ENCODE results near the gene WFDC9.
A peak's percentile ranks its signal among the peaks of the same experiment; 100 is the strongest.
"Not testable (repeated sequence)": the region's sequence is repeated elsewhere in the genome, so short reads cannot be mapped to it uniquely, and the experiment has no call there.

WFDC9 gene

DNA sequence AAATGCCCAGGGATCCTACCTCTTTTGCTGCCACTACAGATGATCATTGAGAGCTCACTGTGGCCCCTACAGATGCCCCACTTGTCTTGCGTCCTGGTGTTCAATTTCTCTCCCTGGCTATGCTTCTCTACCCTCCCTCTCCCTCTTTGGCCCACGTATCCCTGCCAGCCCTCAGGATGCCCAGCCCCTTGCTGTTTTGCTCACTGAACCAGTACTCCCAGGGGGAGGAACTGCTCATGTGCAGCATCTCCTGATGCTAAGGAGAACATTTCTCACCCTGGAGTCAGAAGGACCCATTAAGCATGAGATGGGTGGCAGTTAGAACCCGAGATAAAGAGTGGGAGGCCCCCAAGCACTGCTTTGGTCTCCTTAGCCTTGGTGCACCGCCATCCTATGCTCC is at the start of gene WFDC9:
Gene WFDC9, minus strand, starts transcription at position 101 of the 400 bp plus-strand sequence. CDS start 21,103 bp downstream, outside the sequence.
- DNase-seq = no peak

DNA sequence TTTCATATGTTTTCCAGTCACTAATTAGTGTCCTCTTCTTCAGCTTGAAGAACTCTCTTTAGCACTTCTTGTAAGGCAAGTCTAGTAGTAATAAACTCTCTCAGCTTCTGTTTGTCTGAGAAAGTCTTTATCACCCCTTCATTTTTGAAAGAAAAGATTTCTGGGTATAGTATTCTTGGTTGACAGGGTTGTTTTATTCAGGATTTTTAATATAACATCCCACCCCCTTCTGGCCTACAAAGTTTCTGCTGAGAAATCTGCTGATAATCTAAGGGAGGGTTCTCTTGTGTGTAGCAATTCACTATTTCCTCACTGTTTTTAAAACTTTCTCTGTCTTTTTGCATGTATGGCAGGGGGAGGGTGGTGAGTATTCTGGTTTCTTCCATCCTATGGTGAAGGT is 48.6 kb upstream of the WFDC9 start:
- no peak for DNase-seq

DNA sequence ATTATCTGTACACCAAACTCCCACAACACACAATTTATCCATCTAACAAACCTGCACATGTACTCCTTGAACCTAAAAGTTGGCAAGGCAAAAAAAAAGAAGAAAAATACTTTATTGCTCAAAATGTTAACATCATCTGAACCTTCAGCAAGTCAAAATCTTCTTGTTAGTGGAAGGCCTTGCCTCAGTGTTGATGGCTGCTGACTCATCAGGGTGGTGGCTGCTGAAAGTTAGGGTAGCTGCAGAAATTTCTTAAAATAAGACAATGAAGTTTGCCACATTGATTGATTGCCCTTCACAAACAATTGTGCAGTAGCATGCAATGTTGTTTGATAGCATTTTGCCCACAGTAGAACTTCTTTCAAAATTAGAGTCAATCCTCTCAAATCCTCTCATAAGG is 41.7 kb upstream of the WFDC9 start:
- no peak for DNase-seq

DNA sequence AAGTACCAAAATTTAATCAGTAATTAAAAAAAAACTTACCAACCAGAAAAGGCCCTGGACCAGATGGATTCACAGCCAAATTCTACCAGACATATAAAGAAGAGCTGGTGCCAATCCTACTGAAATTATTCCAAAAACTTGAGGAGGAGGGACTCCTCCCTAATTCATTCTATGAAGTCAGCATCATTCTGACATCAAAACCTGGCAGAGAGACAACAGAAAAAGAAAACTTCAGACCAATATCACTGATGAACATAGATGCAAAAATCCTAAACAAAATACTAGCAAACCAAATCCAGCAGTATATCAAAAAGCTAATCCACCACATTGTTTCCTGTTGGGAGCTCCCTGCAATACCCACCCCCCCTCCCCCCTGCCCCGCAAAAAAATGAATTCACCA is 39.1 kb upstream of the WFDC9 start, which contains the start of gene WFDC11:
Gene WFDC11, minus strand, starts transcription at position 101 of the 400 bp plus-strand sequence. CDS start 19,639 bp downstream, outside the sequence.
- DNase-seq = no peak

DNA sequence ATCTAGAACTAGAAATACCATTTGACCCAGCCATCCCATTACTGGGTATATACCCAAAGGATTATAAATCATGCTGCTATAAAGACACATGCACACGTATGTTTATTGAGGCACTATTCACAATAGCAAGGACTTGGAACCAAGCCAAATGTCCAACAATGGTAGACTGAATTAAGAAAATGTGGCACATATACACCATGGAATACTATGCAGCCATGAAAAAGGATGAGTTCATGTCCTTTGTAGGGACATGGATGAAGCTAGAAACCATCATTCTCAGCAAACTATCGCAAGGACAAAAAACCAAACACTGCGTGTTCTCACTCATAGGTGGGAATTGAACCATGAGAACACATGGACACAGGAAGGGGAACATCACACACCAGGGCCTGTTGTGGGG is 26.0 kb upstream of the WFDC9 start:
- DNase-seq = not testable (repeated sequence)

DNA sequence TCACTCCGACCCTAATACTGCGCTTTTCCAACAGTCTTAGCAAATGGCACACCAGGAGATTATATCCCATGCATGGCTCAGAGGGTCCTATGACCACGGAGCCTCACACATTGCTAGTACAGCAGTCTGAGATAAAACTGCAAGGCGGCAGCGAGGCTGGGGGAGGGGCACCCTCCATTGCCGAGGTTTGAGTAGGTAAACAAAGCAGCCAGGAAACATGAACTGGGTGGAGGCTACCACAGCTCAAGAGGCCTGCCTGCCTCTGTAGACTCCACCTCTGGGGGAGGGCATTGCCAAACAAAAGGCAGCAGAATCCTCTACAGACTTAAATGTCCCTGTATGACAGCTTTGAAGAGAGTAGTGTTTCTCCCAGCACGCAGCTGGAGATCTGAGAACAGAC is 20.6 kb upstream of the WFDC9 start:
- DNase-seq = peak; percentile 85

DNA sequence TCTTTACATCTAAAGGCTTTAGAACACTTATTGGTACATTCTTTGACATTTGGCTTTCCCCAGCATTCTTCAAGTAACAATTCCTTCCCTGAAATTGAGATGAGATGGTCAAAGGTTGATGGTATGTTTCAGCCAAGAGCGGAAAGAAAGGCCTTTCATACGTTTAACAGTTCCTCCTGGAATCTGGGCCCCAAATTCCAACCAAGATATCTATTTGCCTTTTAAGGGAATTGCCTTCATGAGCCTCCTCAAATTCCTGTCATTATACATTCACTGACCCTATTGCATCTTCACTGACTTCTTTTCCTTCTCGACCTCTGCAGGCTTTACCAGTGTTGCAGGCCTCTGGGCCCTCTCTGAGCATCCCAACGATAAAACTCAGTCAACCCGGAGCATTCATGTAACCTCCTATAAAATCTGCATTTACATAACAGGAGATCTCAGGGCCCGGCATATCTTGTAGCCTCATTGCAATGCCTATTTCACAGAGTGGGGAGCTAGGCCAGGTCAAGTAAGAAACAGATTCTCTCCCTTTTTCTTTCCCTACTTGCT is 18.3 kb upstream of the WFDC9 start:
- DNase-seq = no peak

DNA sequence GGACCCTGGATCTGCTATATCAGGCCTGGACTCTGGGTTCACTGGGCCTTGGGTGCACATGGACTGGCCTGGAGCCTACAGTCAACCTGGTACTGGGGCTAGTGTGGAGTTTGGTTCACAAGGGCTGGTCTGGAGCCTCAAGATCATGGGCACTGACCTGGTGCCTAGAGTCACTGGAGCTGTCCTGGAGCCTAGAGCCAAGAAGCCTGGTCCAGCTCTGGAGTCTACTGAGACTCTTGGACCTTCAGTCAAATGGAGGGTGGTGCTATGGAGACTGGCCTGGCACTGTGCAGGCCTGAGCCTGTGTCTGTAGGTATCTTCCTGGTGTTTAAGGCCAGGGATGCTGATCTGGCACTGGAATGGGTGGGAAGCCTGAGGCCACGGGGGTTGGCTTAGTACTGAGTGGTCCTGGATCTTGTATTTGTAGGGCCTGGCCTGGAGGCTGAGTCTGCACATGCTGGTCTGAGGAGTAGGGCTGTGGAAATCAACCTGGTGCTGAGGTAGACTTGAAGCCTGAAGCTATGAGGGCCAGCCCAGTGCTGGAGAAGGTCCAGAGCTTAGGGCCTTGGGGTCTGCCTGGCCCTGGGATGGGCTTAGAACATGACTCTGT is 16.5 kb upstream of the WFDC9 start:
- DNase-seq = no peak

DNA sequence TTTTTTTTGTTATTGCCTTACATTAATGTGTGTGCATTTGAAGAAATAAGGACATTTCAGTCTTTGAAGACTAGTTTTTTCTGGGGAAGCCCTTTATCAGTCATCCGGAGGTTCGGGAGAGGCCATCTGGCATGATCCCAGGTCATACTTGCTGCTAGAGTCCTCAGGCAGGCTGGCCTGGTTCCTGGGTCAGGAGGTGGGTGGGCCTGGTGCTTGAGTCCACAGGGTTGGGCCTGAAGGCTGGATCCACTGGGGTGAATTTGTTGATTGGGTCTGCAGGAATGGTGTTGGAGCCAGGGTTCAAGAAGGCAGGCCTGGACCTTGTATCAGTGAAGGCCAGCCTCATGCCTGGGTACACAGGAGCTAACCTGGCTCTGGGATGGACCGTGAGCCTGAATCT is 15.8 kb upstream of the WFDC9 start:
- DNase-seq = no peak

DNA sequence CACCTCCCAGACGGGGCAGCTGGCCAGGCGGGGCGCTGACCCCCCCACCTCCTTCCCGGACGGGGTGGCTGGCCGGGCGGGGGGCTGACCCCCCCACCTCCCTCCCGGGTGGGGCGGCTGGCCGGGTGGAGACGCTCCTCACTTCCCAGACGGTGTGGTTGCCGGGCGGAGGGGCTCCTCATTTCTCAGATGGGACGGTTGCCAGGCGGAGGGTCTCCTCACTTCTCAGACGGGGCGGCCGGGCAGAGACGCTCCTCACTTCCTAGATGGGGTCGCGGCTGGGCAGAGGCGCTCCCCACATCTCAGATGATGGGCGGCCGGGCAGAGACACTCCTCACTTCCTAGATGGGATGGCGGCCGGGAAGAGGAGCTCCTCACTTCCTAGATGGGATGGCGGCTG is 14.8 kb upstream of the WFDC9 start:
- not testable (repeated sequence) for DNase-seq

DNA sequence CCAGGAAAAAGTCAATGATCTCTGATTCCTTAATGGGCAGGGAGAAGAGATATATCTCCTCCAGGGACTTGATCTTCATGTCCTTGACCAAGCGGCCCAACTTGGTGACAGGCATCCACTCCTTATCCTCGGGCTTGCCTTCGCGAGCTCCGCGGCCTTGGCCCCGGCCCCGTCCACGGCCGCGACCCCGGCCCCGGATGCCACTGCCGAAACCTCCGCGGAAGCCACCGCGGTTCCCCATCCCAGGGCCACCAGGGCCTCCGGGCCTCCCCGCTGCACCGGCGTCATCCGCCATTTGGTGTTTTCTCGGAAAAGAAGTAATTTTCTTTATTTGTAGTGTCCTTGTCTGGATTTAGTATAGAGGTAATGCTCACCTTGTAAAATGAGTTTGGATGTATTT is 10.0 kb upstream of the WFDC9 start:
- not testable (repeated sequence) for DNase-seq

DNA sequence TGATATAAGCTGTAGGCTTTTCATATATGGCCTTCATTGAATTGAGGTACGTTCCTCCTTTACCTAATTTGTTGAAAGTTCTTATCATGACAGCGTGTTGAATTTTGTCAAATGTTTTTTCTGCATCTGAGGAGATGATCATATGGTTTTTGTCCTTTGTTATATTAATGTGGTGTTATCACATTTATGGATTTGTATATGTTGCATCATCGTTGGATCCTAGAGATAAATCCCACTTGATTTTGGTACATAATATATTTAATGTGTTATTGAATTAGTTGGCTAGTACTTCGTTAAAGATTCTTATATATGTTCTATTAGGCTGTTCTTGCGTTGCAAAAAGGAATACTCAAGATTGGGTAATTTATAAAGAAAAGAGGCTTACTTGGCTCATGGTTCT is 8.6 kb upstream of the WFDC9 start:
- no peak for DNase-seq

DNA sequence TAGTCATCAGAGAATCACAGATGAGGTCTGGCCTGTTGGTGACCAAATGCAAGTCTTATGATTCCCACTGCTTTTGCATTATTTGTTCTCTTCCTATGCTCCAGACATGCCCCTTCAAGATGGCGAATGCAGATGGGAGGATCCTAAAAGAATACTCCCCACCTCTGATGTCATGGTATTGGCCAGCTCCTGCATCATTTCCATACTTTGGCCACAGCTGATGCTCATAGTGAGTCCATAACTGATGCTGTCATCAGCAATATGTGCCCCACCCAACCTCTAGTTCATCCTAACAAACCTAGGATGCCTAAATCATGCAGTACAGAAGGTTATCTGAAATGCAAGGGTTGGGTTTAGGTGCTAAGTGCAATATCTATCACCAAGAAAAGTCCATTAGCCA is 5.4 kb upstream of the WFDC9 start:
- no peak for DNase-seq

DNA sequence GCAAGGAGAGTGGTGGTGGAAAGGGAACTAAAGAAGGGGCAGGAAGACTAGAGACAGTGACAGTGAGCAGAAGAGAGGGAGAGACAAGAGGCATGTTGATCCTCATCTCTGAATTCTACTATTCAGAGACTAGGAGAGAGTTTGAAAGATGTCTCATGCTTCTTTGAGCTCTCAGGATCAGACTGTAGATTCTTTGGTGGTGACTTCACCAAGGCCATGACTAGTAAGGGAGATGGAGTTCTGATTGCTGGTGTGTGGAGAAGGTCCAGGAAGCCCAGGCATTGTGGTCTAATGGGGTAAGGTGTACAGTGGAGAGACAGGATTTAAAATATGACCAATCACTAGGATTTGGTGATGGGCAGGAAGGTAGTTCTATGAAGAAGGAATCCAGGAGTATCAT is 713 bp downstream of the WFDC9 start:
- no peak for DNase-seq

DNA sequence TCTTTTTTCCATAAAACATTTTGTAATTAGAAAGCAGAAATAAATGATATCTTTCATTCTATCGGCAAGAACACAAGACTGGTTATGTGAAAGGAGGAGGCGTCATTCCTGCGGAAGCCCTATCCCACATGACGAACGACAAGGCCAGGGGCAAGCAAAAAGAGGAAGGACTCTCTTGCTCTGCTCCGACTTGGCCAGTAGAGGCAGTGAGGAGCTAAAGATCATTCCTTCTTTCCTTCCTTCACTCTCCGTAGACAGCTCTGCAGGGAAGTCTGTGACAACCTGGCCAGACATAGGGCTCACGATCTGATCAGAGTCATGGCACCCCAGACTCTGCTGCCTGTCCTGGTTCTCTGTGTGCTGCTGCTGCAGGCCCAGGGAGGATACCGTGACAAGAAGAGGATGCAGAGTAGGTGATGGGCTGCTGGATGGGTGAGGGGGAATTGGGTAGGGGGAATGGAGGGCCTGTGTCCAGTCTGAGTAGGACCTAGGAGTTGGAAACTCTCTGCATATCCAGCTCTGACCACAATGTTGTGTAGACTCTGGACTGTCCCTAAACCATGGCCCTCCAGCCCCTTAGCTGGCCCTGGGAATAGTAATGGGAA is 1.5 kb downstream of the WFDC9 start, which contains the start of gene WFDC10A:
Gene WFDC10A, plus strand, starts transcription at position 244 of the 605 bp plus-strand sequence. Its CDS starts 75 bp downstream, at position 319.
- peak; percentile 86 for DNase-seq

DNA sequence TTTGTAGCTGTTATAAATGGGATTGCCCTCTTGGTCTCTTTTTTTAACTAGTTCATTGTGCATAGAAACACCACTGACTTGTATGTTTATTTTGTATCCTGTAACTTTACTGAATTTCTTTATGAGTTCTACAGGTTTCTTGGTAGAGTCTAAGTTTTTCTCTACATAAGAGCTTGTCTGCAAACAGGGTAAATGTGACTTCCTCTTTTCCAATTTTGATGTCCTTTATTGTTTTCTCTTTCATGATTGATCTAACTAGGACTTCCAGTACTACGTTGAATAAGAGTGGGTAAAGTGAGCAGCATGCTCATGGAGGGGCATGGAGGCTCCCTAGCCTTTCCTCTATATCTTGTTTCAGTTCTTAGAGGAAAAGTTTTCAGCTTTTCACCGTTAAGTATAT is 4.5 kb downstream of the WFDC9 start:
- no peak for DNase-seq

DNA sequence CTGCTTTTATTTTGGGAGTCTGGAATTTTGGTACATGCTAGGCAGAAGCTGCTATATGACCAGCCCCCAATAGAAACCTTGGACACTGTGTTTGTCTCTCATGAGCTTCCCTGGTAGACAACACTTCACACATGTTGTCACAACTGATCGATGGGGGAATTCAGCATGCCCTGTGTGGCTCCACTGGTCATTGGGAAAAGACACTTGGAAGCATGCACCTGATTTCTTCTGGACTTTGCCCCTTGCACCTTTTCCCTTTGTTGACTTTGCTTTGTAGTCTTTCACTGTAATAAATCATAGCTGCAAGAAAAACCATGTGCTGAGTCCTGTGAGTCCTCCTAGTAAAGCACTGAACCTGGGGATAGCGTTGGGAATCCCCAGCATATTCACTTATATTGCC is 9.5 kb downstream of the WFDC9 start:
- DNase-seq = peak; percentile 89

DNA sequence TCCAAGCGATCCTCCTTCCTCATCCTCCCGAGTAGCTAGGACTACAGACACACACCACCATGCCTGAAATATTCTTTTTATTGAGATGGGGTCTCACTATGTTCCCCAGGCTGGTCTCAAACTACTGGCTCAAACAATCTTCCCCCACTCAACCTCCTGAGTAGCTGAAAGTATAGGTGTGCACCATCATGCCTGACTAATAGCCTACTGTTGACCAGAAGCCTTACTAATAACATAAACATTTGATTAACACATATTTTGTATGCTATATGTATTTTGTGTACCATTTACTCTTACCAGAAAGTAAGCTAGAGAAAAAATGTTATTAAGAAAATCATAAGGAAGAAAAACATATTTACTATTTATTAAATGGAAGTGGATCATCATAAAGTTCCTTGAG is 13.5 kb downstream of the WFDC9 start:
- DNase-seq = no peak

DNA sequence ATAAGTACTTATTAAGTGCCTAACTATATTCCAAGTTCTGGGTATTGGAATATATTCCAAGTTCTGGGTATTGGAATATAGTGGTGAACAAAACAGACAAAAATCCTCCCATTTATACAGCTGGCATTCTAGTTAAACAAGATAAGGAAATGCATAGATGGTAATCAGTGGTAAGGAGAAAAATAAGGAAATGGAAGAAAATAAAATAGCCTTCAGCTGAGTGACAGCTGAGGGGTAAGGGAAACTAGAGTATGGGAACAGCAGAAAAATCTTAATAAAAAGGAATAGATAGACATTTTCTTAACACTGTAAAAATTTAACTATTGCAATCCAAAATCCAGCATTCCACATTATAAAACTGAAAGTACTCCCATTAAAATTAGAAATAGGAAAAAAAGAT is 18.8 kb downstream of the WFDC9 start:
- DNase-seq = no peak

DNA sequence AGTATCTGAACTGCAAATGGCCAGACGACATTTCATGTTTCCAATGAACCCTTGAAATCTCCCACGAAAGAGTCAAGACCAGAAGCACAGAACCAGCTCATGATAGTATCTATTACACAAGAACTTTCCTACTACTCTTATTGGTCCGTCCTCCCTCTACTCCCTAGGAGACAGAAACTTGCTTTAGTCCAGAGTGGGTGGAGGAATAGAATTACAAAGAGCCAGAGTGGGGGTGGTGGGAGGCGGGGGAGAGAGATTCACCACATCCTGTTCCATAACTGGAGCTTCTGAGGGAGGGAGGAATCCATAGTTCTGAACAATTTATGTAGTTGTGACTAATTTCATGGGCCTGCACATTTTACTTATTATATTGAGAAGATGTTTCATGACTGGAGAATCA is 20.0 kb downstream of the WFDC9 start:
- DNase-seq = no peak

DNA sequence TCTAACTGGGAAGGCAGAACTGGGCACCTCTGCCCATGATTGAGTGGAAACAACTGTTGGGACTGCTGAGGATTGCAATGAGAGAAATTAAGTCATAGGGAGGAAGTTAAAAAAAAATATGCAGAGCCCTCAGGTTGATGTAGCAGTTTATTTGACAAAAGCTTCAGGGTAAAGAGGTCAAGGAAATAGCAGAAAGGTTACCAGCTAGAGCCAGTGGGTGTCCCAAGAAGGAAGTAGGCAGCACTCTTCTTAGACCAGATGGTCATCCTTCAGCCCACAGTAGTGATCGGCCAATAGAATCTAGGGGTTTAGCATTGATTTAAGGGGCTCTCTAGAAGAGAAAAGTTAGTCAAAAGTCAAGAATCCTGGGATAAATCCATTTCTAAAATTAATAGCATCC is 23.3 kb downstream of the WFDC9 start:
- no peak for DNase-seq

DNA sequence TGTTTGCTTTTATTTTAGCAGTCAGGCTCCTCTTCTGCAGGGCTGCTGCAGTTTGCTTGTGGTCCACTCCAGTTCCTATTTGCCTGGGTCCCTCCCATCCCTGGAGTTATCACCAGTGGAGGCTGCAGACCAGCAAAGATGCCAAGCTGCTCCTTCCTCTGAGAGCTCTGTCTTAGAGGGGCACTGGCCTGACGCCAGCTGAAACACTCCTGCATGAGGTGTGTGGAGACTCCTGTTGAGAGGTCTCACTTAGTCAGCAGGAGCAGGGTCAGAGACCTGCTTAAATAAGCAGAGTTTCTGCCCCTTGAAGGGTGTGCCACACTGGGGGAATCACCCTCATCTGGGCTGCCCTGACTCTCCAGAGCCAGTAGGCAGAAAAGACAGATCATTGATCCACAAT is 35.8 kb downstream of the WFDC9 start:
- no peak for DNase-seq

DNA sequence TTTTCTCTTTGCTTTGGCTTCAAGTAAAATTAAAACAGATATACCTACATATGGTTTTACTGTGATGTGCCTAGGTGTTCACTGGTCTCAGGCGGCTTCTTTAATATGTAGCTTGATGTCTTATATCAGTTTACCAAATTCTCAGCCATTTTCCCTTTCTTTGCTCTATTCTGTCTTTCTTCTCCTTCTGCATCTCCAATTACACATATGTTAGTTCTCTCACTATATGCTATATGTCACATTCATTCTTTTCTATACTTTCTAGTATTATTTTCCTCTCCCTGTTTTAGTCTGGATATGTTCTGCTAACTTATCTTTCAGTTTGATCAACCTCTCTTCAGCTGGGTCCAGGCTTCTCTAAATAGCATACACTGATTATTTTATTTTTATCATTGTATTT is 37.6 kb downstream of the WFDC9 start:
- no peak for DNase-seq

DNA sequence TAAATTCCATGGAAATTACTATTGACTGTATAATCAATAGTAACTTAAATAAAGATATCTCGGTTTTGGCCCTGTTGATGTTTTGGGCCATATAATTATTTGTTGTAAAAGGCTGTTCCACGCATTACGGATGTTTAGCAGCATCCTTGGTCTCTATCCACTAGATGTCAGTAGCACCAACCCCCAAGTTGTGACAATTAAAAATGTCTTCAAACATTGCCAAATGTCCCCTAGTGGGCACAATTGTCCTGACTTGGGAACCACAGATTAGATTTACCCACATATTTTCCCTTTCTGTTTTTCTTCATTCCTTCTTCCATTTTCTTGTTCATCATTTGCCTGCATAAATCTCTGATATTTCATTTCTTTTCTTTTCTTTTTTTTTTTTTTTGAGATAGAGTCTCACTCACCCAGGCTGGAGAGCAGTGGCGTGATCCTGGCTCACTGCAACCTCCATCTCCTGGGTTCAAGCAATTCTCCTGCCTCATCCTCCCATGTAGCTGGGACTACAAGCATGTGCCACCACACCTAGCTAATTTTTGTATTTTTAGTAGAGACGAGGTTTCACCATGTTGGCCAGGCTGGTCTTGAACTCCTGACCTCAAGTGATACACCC is 38.4 kb downstream of the WFDC9 start:
- peak; percentile 91 for DNase-seq
